ENCODE data around the gene GABARAPL1. TPM values are rescaled to one million over a fixed set of nuclear protein-coding genes. Genes with fewer than 3 reads are reported as not detected.

GABARAPL1 gene
- total and polyA plus RNA-seq, 4 donors = 44.0 to 88.5 (median 75.0) TPM

DNA sequence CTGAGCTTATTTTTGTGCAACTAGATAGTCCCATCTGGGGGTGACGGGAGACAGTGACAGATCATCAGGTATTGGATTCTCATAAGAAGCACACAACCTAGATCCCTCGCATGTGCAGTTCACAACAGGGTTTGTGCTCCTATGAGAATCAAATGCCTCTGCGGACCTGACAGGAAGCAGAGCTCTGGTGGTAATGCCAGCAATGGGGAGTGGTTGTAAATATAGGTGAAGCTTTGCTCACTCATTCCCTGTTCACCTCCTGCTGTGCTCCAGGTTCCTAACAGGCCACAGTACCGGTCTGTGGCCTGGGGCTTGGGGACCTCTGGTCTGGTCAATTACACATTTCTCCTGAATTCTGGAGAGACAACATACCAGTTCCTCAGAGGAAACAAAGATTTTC lies 39.0 kb downstream of the GABARAPL1 start:
- Histone ChIP-seq H3K36me3 (ENCODE audit: control insufficient read depth in 4 of 4, insufficient read depth in 4 of 4, low read length in 4 of 4) (no peaks in the 10 kb centered on the region), H3K9me3 (ENCODE audit: control insufficient read depth in 4 of 4, insufficient read depth in 3 of 4, low read length in 3 of 4) (no peaks in the 10 kb centered on the region), H3K4me3 (no peak overlapping the region), H3K9ac (ENCODE audit: insufficient read depth in 1 of 2, low read length in 2 of 2) (no peak overlapping the region), H3K27ac (ENCODE audit: low read depth in 1 of 2, low read length in 1 of 2) (no peak overlapping the region), H3K27me3 (ENCODE audit: control insufficient read depth in 3 of 3, insufficient read depth in 3 of 3, low read length in 2 of 3) (no peaks in the 10 kb centered on the region), H3K4me1 (ENCODE audit: control insufficient read depth in 5 of 5, insufficient read depth in 5 of 5, low read length in 5 of 5) (no peaks in the 10 kb centered on the region)
- no peak for ATAC-seq (ENCODE audit: insufficient read depth, low FRiP score)
- DNase-seq = no peak
- WGBS, 2 donors = 94 to 96% methylated on average over 4 of the region's 4 CpGs
- TF ChIP-seq CTCF (IDR thresholded peaks at IDR 0.05; ENCODE audit: control extremely low read depth, extremely low read depth) = no peak

DNA sequence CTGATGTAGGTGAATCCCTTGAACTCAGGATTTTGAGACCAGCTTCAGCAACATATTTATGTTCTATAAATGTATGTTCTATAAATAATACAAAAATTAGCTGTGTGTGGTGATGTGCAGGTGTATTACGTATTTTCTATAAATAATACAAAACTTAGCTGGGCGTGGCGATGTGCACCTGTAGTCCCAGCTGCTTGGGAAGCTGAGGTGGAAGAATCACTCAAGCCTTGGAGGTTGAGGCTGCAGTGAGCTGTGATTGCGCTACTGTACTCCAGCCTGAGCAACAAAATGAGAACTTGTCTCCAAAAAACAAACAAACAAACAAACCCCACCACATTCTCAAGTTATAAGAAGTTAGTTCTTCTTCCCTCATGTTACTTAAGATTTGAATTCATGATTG lies 39.5 kb downstream of the GABARAPL1 start:
- H3K9me3 ChIP-seq (ENCODE audit: control insufficient read depth in 4 of 4, insufficient read depth in 3 of 4, low read length in 3 of 4) = no peaks in the 10 kb centered on the region
- H3K4me3 ChIP-seq = no peak overlapping the region
- 95 to 100% methylated on average over 4 of the region's 4 CpGs for WGBS, 2 donors
- no peak overlapping the region for H3K27ac ChIP-seq (ENCODE audit: low read depth in 1 of 2, low read length in 1 of 2)
- H3K9ac ChIP-seq (ENCODE audit: insufficient read depth in 1 of 2, low read length in 2 of 2) = no peak overlapping the region
- ATAC-seq (ENCODE audit: insufficient read depth, low FRiP score) (no peak), DNase-seq (no peak)
- no peak for TF ChIP-seq CTCF (IDR thresholded peaks at IDR 0.05; ENCODE audit: control extremely low read depth, extremely low read depth)
- H3K36me3 ChIP-seq (ENCODE audit: control insufficient read depth in 4 of 4, insufficient read depth in 4 of 4, low read length in 4 of 4) = no peaks in the 10 kb centered on the region
- H3K4me1 ChIP-seq (ENCODE audit: control insufficient read depth in 5 of 5, insufficient read depth in 5 of 5, low read length in 5 of 5) = no peaks in the 10 kb centered on the region
- no peaks in the 10 kb centered on the region for H3K27me3 ChIP-seq (ENCODE audit: control insufficient read depth in 3 of 3, insufficient read depth in 3 of 3, low read length in 2 of 3)

GRCh38 chr12:10256064-10256463 lies 43.4 kb downstream of the GABARAPL1 start:
- H3K27ac ChIP-seq (ENCODE audit: low read depth in 1 of 2, low read length in 1 of 2) = no peak overlapping the region
- no peak for TF ChIP-seq CTCF (IDR thresholded peaks at IDR 0.05; ENCODE audit: control extremely low read depth, extremely low read depth)
- H3K9ac ChIP-seq (ENCODE audit: insufficient read depth in 1 of 2, low read length in 2 of 2) = no peak overlapping the region
- no peaks in the 10 kb centered on the region for H3K27me3 ChIP-seq (ENCODE audit: control insufficient read depth in 3 of 3, insufficient read depth in 3 of 3, low read length in 2 of 3)
- no peaks in the 10 kb centered on the region for H3K36me3 ChIP-seq (ENCODE audit: control insufficient read depth in 4 of 4, insufficient read depth in 4 of 4, low read length in 4 of 4)
- no peak for DNase-seq
- ATAC-seq (ENCODE audit: insufficient read depth, low FRiP score) = no peak
- no peak overlapping the region for H3K4me3 ChIP-seq
- no peaks in the 10 kb centered on the region for H3K9me3 ChIP-seq (ENCODE audit: control insufficient read depth in 4 of 4, insufficient read depth in 3 of 4, low read length in 3 of 4)
- H3K4me1 ChIP-seq (ENCODE audit: control insufficient read depth in 5 of 5, insufficient read depth in 5 of 5, low read length in 5 of 5) = no peaks in the 10 kb centered on the region

GRCh38 chr12:10260927-10261326 lies 48.2 kb downstream of the GABARAPL1 start:
- ATAC-seq (ENCODE audit: insufficient read depth, low FRiP score) = no peak
- H3K27me3 ChIP-seq (ENCODE audit: control insufficient read depth in 3 of 3, insufficient read depth in 3 of 3, low read length in 2 of 3) = peaks cover 0 to 2% (median 0%) of the 10 kb centered on the region in 3 donors
- H3K36me3 ChIP-seq (ENCODE audit: control insufficient read depth in 4 of 4, insufficient read depth in 4 of 4, low read length in 4 of 4) = no peaks in the 10 kb centered on the region
- 0 to 38% methylated on average over 1 of the region's 1 CpG for WGBS, 2 donors
- no peak for TF ChIP-seq CTCF (IDR thresholded peaks at IDR 0.05; ENCODE audit: control extremely low read depth, extremely low read depth)
- no peak for DNase-seq
- H3K9ac ChIP-seq (ENCODE audit: insufficient read depth in 1 of 2, low read length in 2 of 2) = no peak overlapping the region
- no peak overlapping the region for H3K4me3 ChIP-seq
- no peak overlapping the region for H3K27ac ChIP-seq (ENCODE audit: low read depth in 1 of 2, low read length in 1 of 2)
- no peaks in the 10 kb centered on the region for H3K9me3 ChIP-seq (ENCODE audit: control insufficient read depth in 4 of 4, insufficient read depth in 3 of 4, low read length in 3 of 4)
- no peaks in the 10 kb centered on the region for H3K4me1 ChIP-seq (ENCODE audit: control insufficient read depth in 5 of 5, insufficient read depth in 5 of 5, low read length in 5 of 5)
